GM21619 (cell line): ENCODE results near the gene RNASE3.
"Not testable (repeated sequence)": the region's sequence is repeated elsewhere in the genome, so short reads cannot be mapped to it uniquely, and the experiment has no call there.

Experiments used
- ATAC-seq: cut with Tn5 transposase; IDR thresholded peaks from one replicate; pipeline ENCODE4 v1.9.1; 2021; ENCODE audit not compliant: unreplicated experiment

Gene RNASE3

GRCh38 chr14:20891126-20891825 is at the start of gene RNASE3:
TSS of gene RNASE3 (plus strand) at chr14:20891385. CDS start at chr14:20891687, 302 bp downstream.
- not testable (repeated sequence) for ATAC-seq

- no peak for ATAC-seq
These were observed 44.6 kb upstream of the RNASE3 start for GRCh38 chr14:20846560-20846959.

GRCh38 chr14:20848316-20848954 is 42.8 kb upstream of the RNASE3 start:
- ATAC-seq, result no peak

- no peak for ATAC-seq
These were observed 42.1 kb upstream of the RNASE3 start for GRCh38 chr14:20848955-20849570.

GRCh38 chr14:20853042-20853441 is 38.1 kb upstream of the RNASE3 start:
- ATAC-seq, result no peak

- ATAC-seq, result peak; percentile 80
These were observed 35.4 kb upstream of the RNASE3 start for GRCh38 chr14:20855652-20856291.

GRCh38 chr14:20857207-20857606 is 34.0 kb upstream of the RNASE3 start:
- no peak for ATAC-seq

GRCh38 chr14:20857630-20858261 is 33.4 kb upstream of the RNASE3 start:
- no peak for ATAC-seq

- no peak for ATAC-seq
These were observed 25.0 kb upstream of the RNASE3 start for GRCh38 chr14:20866194-20866593.

GRCh38 chr14:20866963-20867362 is 24.2 kb upstream of the RNASE3 start:
- no peak for ATAC-seq

- ATAC-seq, result no peak
These were observed 17.6 kb upstream of the RNASE3 start for GRCh38 chr14:20873370-20874177.

- ATAC-seq, result no peak
These were observed 14.2 kb upstream of the RNASE3 start for GRCh38 chr14:20877016-20877415.

- ATAC-seq, result no peak
These were observed 12.5 kb upstream of the RNASE3 start for GRCh38 chr14:20878695-20879094.

- ATAC-seq, result not testable (repeated sequence)
These were observed 10.0 kb upstream of the RNASE3 start for GRCh38 chr14:20881229-20881628.

GRCh38 chr14:20882787-20883186 is 8.4 kb upstream of the RNASE3 start:
- ATAC-seq, result not testable (repeated sequence)

GRCh38 chr14:20888411-20888810 is 2.8 kb upstream of the RNASE3 start:
- ATAC-seq, result not testable (repeated sequence)

GRCh38 chr14:20895322-20895721 is 4.1 kb downstream of the RNASE3 start:
- not testable (repeated sequence) for ATAC-seq

- ATAC-seq, result no peak
These were observed 13.3 kb downstream of the RNASE3 start for GRCh38 chr14:20904393-20905029.

GRCh38 chr14:20905676-20906075 is 14.5 kb downstream of the RNASE3 start:
- ATAC-seq, result no peak

- ATAC-seq, result no peak
These were observed 16.0 kb downstream of the RNASE3 start for GRCh38 chr14:20907214-20907613.
